ENCODE measurements around the gene TBATA.

The TBATA gene

GRCh38 chr10:70740406-70741288, 44.5 kb downstream of the TBATA start:
- no peak for DNase-seq

- no peak for DNase-seq
Measured at GRCh38 chr10:70738761-70739121, 46.4 kb downstream of the TBATA start.

- DNase-seq = no peak
Measured at GRCh38 chr10:70738006-70738760, 47.0 kb downstream of the TBATA start.

GRCh38 chr10:70737250-70737649, 47.9 kb downstream of the TBATA start:
- DNase-seq = no peak

GRCh38 chr10:70736525-70736924, 48.7 kb downstream of the TBATA start:
- no peak for DNase-seq

- DNase-seq = no peak
Measured at GRCh38 chr10:70735161-70735560, 50.0 kb downstream of the TBATA start.

- DNase-seq = no peak
Measured at GRCh38 chr10:70733051-70733450, 52.1 kb downstream of the TBATA start.

GRCh38 chr10:70732569-70732968, 52.6 kb downstream of the TBATA start:
- DNase-seq = no peak

- no peak for DNase-seq
Measured at GRCh38 chr10:70730955-70731354, 54.2 kb downstream of the TBATA start.

GRCh38 chr10:70729763-70730357, 55.3 kb downstream of the TBATA start:
- DNase-seq = no peak

GRCh38 chr10:70728328-70728727, 56.8 kb downstream of the TBATA start:
- DNase-seq = no peak

GRCh38 chr10:70726909-70727495, 58.2 kb downstream of the TBATA start:
- DNase-seq = no peak

- no peak for DNase-seq
Measured at GRCh38 chr10:70723771-70724170, 61.4 kb downstream of the TBATA start.

GRCh38 chr10:70722820-70723424, 62.3 kb downstream of the TBATA start:
- DNase-seq = no peak

Measured in activated CD4-positive, alpha-beta T cell treated with anti-CD3 and anti-CD28 coated beads, Interleukin-2, amount 50 U/mL, for 48 hours (primary cell).